ENCODE measurements around the gene POLR1E. TPM values are rescaled to one million over a fixed set of nuclear protein-coding genes. Genes with fewer than 3 reads are reported as not detected.
A peak's percentile ranks its signal among the peaks of the same experiment; 100 is the strongest.

Gene POLR1E, protein sequence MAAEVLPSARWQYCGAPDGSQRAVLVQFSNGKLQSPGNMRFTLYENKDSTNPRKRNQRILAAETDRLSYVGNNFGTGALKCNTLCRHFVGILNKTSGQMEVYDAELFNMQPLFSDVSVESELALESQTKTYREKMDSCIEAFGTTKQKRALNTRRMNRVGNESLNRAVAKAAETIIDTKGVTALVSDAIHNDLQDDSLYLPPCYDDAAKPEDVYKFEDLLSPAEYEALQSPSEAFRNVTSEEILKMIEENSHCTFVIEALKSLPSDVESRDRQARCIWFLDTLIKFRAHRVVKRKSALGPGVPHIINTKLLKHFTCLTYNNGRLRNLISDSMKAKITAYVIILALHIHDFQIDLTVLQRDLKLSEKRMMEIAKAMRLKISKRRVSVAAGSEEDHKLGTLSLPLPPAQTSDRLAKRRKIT
- 10 to 100 TPM; 15.0 to 29.7 TPM for total RNA-seq

DNA sequence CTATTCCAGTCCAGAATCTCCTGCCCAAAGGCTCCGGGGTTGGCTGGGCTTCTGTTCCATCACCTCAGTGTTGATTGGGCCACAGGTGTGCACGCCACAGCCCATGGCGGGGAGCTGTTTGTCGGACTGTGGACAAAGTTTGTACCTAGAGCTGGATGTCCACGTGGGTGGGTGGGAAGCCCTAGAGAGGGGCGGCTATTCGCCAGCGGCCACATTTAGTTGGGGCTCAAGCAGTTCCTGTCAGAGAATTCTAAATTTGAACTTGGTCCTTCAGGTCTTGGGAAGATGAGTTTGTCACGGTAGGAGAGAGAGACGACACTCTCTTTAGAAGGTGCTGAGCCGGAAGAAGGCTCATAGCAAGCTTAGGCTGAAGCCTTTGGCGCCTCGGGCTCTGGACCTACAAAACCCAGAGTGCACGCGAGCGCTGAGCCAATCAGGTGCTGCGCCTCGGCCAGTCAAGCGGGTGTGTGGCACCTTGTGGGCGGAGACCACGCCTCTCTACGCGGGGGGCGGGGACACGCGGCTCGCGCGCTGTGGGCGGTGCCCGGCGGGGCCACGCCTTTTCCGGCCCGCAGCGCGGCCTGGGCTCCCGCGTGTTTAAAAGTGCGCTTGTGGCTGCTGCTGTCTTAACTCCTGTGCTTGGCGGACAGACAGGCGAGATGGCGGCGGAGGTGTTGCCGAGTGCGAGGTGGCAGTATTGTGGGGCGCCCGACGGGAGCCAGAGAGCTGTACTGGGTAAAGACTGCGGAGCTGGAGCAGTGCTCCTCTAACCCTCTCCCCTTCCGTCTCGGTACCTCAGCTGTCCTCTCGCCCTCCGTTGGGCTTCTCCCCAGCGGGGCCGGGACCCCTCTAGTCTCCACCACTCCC, at the start of gene POLR1E:
Gene POLR1E (plus strand): TSS at position 560 of the 867 bp plus-strand sequence. CDS start 100 bp downstream, at position 660.
- DNase-seq (ENCODE audit: low spot score) (peak; percentile 68), ATAC-seq (ENCODE audit: insufficient number of reproducible peaks, low FRiP score, low read depth) (peak; percentile 64)
- Histone ChIP-seq H3K4me1 (ENCODE audit: control insufficient read depth in 1 of 2, low read depth in 2 of 2) (peaks cover 17 to 22% of the 10 kb centered on the region in 2 donors), H3K36me3 (no peaks in the 10 kb centered on the region), H3K4me3 (peak within 1 kb of the TSS; percentile 87), H3K9me3 (no peaks in the 10 kb centered on the region), H3K27ac (peak within 1 kb of the TSS; percentile 90 to 93), H3K27me3 (replicated peaks; ENCODE audit: insufficient read depth) (no peaks in the 10 kb centered on the region)
- TF ChIP-seq, protein P1, sequence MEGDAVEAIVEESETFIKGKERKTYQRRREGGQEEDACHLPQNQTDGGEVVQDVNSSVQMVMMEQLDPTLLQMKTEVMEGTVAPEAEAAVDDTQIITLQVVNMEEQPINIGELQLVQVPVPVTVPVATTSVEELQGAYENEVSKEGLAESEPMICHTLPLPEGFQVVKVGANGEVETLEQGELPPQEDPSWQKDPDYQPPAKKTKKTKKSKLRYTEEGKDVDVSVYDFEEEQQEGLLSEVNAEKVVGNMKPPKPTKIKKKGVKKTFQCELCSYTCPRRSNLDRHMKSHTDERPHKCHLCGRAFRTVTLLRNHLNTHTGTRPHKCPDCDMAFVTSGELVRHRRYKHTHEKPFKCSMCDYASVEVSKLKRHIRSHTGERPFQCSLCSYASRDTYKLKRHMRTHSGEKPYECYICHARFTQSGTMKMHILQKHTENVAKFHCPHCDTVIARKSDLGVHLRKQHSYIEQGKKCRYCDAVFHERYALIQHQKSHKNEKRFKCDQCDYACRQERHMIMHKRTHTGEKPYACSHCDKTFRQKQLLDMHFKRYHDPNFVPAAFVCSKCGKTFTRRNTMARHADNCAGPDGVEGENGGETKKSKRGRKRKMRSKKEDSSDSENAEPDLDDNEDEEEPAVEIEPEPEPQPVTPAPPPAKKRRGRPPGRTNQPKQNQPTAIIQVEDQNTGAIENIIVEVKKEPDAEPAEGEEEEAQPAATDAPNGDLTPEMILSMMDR (IDR thresholded peaks at IDR 0.05): no peak

DNA sequence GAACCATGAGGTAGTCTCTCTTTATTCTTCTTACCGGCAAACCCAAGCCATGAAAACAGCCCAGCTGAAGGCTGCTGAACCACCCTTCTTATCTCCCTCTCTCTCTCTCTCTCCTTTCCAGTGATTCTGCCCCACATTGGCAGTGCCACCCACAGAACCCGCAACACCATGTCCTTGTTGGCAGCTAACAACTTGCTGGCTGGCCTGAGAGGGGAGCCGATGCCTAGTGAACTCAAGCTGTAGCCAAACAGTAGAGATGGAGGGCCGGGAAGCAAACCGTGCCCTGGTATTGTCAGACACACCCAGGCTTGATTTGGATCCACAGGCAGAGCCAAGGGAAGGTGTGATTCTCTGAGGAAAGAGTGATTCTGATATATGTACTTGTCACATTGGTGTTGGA, 49.2 kb upstream of the POLR1E start:
- ATAC-seq (ENCODE audit: insufficient number of reproducible peaks, low FRiP score, low read depth) (no peak), DNase-seq (ENCODE audit: low spot score) (no peak)
- TF ChIP-seq, protein P1 (IDR thresholded peaks at IDR 0.05): no peak
- no peaks in the 10 kb centered on the region for H3K9me3 ChIP-seq
- H3K27ac ChIP-seq: no peak overlapping the region
- H3K4me1 ChIP-seq (ENCODE audit: control insufficient read depth in 1 of 2, low read depth in 2 of 2): peaks cover 0 to 9% of the 10 kb centered on the region in 2 donors
- no peak overlapping the region for H3K4me3 ChIP-seq
- peaks cover 37% of the 10 kb centered on the region for H3K36me3 ChIP-seq
- H3K27me3 ChIP-seq (replicated peaks; ENCODE audit: insufficient read depth): no peaks in the 10 kb centered on the region

DNA sequence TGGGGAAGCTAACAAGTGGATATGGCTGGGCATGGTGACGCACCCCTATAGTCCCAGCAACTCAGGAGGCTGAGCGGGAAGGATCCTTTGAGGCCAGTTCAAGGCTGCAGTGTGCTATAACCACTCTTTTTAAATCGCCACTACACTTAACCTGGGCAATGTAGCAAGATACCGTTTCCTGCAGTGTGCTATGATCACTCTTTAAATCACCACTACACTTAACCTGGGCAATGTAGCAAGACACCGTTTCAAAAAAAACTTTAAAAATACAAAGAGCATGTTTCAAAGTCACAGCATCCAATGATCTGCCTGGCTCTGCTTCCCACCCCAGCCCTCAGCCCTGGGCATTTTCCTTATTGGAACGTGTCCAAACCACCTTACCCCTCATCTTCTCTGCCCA, 48.7 kb upstream of the POLR1E start:
- no peak overlapping the region for H3K27ac ChIP-seq
- TF ChIP-seq, protein P1 (IDR thresholded peaks at IDR 0.05): no peak
- peaks cover 0 to 9% of the 10 kb centered on the region in 2 donors for H3K4me1 ChIP-seq (ENCODE audit: control insufficient read depth in 1 of 2, low read depth in 2 of 2)
- no peak for DNase-seq (ENCODE audit: low spot score)
- H3K9me3 ChIP-seq: no peaks in the 10 kb centered on the region
- no peak overlapping the region for H3K4me3 ChIP-seq
- ATAC-seq (ENCODE audit: insufficient number of reproducible peaks, low FRiP score, low read depth): no peak
- peaks cover 38% of the 10 kb centered on the region for H3K36me3 ChIP-seq
- H3K27me3 ChIP-seq (replicated peaks; ENCODE audit: insufficient read depth): no peaks in the 10 kb centered on the region

DNA sequence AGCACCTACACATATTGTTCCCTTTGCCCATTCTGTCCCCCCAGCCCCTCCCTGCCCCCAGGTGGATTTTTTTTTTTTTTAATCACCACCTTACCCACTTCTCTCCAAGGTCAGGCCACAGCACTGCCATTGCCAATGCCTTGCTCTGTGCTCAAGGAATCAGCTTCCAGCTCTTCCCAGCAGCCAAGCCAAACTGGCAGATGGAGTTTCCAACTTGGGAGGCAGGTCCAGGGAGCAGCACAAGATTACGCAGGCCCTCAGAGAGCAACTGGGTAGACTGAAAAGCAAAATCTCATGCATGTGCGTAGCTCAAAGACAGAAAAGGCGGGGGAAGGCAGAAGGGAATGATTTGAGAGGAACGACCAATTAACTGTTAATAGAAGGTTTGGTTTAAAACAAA, 48.1 kb upstream of the POLR1E start:
- Histone ChIP-seq H3K27ac (no peak overlapping the region), H3K36me3 (peaks cover 43% of the 10 kb centered on the region)

More for the DNA sequence above, 48.1 kb upstream of the POLR1E start:
- TF ChIP-seq, protein P1 (IDR thresholded peaks at IDR 0.05): no peak
- Histone ChIP-seq H3K27me3 (replicated peaks; ENCODE audit: insufficient read depth) (no peaks in the 10 kb centered on the region), H3K4me1 (ENCODE audit: control insufficient read depth in 1 of 2, low read depth in 2 of 2) (peaks cover 0 to 9% of the 10 kb centered on the region in 2 donors), H3K4me3 (no peak overlapping the region), H3K9me3 (no peaks in the 10 kb centered on the region)
- no peak for ATAC-seq (ENCODE audit: insufficient number of reproducible peaks, low FRiP score, low read depth)
- DNase-seq (ENCODE audit: low spot score): no peak
